ENCODE data around the gene AGMAT. TPM values are rescaled to one million over a fixed set of nuclear protein-coding genes. Genes with fewer than 3 reads are reported as not detected.
A peak's percentile ranks its signal among the peaks of the same experiment; 100 is the strongest.

Gene AGMAT
- total and polyA plus RNA-seq, 2 of the 13 experiments (the other 11 are each of a cell fraction or from before 2014, with no cell fraction given) = 59.1 to 174 TPM

GRCh38 chr1:15526490-15527339 lies 58.1 kb downstream of the AGMAT start, which contains the start of gene DNAJC16 (continued):
- TF ChIP-seq SRSF1 (optimal IDR thresholded peaks at IDR 0.05; ENCODE audit: low read depth, low read length) (peak; percentile 76), RAD21 (CRISPR knock-in tag; IDR thresholded peaks at IDR 0.05) (no peak; the same call in 1 of the 2 replicates), ZNF180 (CRISPR knock-in tag; IDR thresholded peaks at IDR 0.05; ENCODE audit: borderline replicate concordance, low read depth) (no peak), POLR2A (IDR thresholded peaks at IDR 0.05; ENCODE audit: insufficient read depth in 1 of 2, low read depth in 2 of 2, low read length in 2 of 2) (peak; percentile 81 to 85), ZNF558 (CRISPR knock-in tag; IDR thresholded peaks at IDR 0.05; ENCODE audit: borderline replicate concordance) (no peak), SMARCE1 (IDR thresholded peaks at IDR 0.05; ENCODE audit: borderline replicate concordance) (no peak), NFATC3 (CRISPR knock-in tag; IDR thresholded peaks at IDR 0.05) (peak; percentile 44; the same call in 1 of the 2 replicates), TOE1 (CRISPR knock-in tag; IDR thresholded peaks at IDR 0.05) (peak; percentile 94), MTF2 (CRISPR knock-in tag; IDR thresholded peaks at IDR 0.05; ENCODE audit: borderline replicate concordance) (no peak; the same call in 1 of the 2 replicates), SRSF4 (IDR thresholded peaks at IDR 0.05; ENCODE audit: low read depth, low read length, poor library complexity, severe bottlenecking) (no peak), ZNF773 (CRISPR knock-in tag; IDR thresholded peaks at IDR 0.05; ENCODE audit: borderline replicate concordance) (no peak), ZNF275 (CRISPR knock-in tag; IDR thresholded peaks at IDR 0.05; ENCODE audit: borderline replicate concordance) (no peak), ZBTB7A (CRISPR knock-in tag; IDR thresholded peaks at IDR 0.05) (no peak), SALL2 (CRISPR knock-in tag; IDR thresholded peaks at IDR 0.05) (peak; percentile 84; the same call in 1 of the 2 replicates), ZNF614 (CRISPR knock-in tag; IDR thresholded peaks at IDR 0.05; ENCODE audit: borderline replicate concordance) (peak; percentile 65; the same call in 1 of the 2 replicates), ZNF207 (IDR thresholded peaks at IDR 0.05; ENCODE audit: borderline replicate concordance) (peak; percentile 91; the same call in 1 of the 2 replicates), DZIP1 (CRISPR knock-in tag; IDR thresholded peaks at IDR 0.05) (no peak), ZNF891 (CRISPR knock-in tag; IDR thresholded peaks at IDR 0.05) (peak; percentile 69; the same call in 1 of the 2 replicates), ZFYVE20 (CRISPR knock-in tag; IDR thresholded peaks at IDR 0.05; ENCODE audit: borderline replicate concordance, low read depth) (no peak), ZNF709 (CRISPR knock-in tag; IDR thresholded peaks at IDR 0.05) (0 out of 2 replicates have a peak, but pooled peaks have one; percentile 65), ZNF598 (CRISPR knock-in tag; IDR thresholded peaks at IDR 0.05; ENCODE audit: borderline replicate concordance) (no peak), ZNF446 (CRISPR knock-in tag; IDR thresholded peaks at IDR 0.05) (no peak), ARID2 (CRISPR knock-in tag; IDR thresholded peaks at IDR 0.05; ENCODE audit: borderline replicate concordance) (peak; percentile 55; the same call in 1 of the 2 replicates), ZBTB46 (CRISPR knock-in tag; IDR thresholded peaks at IDR 0.05; ENCODE audit: borderline replicate concordance) (no peak)
